Activated CD4-positive, alpha-beta memory T cell treated with anti-CD3 and anti-CD28 coated beads, Interleukin-2, amount 10 ng/mL, durations not matched to agents 7 days and 5 days (primary cell): ENCODE data around the gene STK17B. TPM values are rescaled to one million over a fixed set of nuclear protein-coding genes. Genes with fewer than 3 reads are reported as not detected.

Experiments
- CTCF ChIA-PET: fragments of 350-600 bp; sonication (Branson Sonifier 250); formaldehyde crosslinking; loops from one replicate; lab custom pipeline; 2021; ENCODE audit warnings: antibody characterized with exemption, inconsistent platforms; lab: Charles Lee
- POLR2A ChIA-PET: fragments of 350-600 bp; sonication (Branson Sonifier 250); formaldehyde crosslinking; loops from one replicate; lab custom pipeline; 2021; ENCODE audit warnings: antibody characterized with exemption; lab: Charles Lee
- DNase-seq: peaks from one replicate; pipeline ENCODE4 v3.0.0-alpha.2; 2020
- H3K27ac Mint-ChIP-seq: one replicate; pipeline ENCODE4 v1.8.0; 2021; ENCODE audit warnings: mild to moderate bottlenecking, mixed read lengths
- H3K27me3 Mint-ChIP-seq: one replicate; pipeline ENCODE4 v1.8.0; 2021; ENCODE audit warnings: mixed read lengths
- H3K36me3 Mint-ChIP-seq: one replicate; pipeline ENCODE4 v1.8.0; 2021; ENCODE audit warnings: low read depth, mixed read lengths
- H3K4me1 Mint-ChIP-seq: one replicate; pipeline ENCODE4 v1.8.0; 2021; ENCODE audit warnings: mixed read lengths
- H3K4me3 Mint-ChIP-seq: one replicate; pipeline ENCODE4 v1.8.0; 2021; ENCODE audit warnings: mild to moderate bottlenecking, mixed read lengths
- H3K9me3 Mint-ChIP-seq: one replicate; pipeline ENCODE4 v1.8.0; 2021; ENCODE audit warnings: mixed read lengths
- total RNA-seq, 2 experiments: library from RNA; stranded (reverse); gene quantifications; one replicate each; pipeline ENCODE4 v1.2.3, GENCODE V29; 2021

The STK17B gene
- total RNA-seq, 2 experiments from 2014 or later = 365 to 367 TPM

DNA sequence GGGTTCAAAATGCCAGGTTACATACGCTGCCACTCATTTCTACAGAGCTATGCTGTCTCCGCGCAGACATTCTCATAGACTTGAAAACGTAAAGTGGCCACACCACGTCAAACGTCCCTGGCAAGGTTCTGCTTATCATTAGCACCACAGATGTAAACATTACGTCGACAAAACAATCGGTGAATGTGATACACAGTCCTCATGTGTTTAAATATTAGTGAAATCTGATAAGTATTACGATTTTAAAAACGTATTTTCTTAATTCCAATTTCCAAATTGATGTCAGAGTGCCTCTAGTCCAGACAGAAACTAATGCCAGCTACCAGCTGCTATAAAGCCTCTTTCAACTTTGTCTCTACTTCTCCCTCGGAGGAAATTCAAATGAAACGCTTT, 1.2 kb downstream of the STK17B start:
- Mint-ChIP-seq H3K27me3 (no peaks in the 10 kb centered on the region), H3K4me3 (peak overlapping the region; percentile 94), H3K27ac (peak overlapping the region; percentile 97), H3K36me3 (peaks cover 75% of the 10 kb centered on the region), H3K9me3 (no peaks in the 10 kb centered on the region), H3K4me1 (peaks cover 39% of the 10 kb centered on the region)
- ChIA-PET POLR2A (interaction anchor here (0.8 to 11.0 kb wide), 28 partner anchors 8 to 637 kb away, joined by 3 to 383 read pairs (median 8); partner anchors contain the start of gene SLC39A10), CTCF (interaction anchor here (0.5 to 3.0 kb wide), 12 partner anchors 11 to 128 kb away, joined by 3 to 24 read pairs (median 4); no protein-coding TSS in a partner anchor)
- peak; percentile 78 for DNase-seq

DNA sequence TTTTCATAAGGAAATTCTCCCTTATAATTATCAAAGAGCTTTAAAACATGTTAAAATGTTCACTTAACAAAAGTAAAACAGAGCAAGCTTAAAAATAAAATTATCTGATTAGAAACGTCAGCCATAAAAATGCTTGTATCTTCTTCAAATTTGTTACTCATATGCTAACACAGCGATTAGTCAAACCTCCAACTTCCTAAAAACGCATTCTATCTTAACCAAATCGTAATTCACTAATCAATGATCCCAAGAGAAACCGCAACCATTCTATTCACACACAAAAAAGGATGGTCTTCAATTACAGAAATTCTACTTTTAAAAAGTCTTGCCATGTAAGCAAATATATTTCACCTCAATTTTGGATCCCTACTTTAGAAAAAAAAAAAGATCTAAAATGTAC, 1.9 kb downstream of the STK17B start:
- ChIA-PET CTCF (interaction anchor here (0.6 to 3.0 kb wide), 12 partner anchors 9 to 167 kb away, joined by 3 to 24 read pairs (median 5); partner anchors contain the start of gene DNAH7), POLR2A (interaction anchor here (0.6 to 11.0 kb wide), 24 partner anchors 7 to 637 kb away, joined by 3 to 383 read pairs (median 12); partner anchors contain the start of gene SLC39A10)
- Mint-ChIP-seq H3K27ac (peak overlapping the region; percentile 97), H3K4me3 (peak overlapping the region; percentile 94), H3K36me3 (peaks cover 79% of the 10 kb centered on the region), H3K4me1 (peaks cover 40% of the 10 kb centered on the region), H3K27me3 (no peaks in the 10 kb centered on the region), H3K9me3 (no peaks in the 10 kb centered on the region)
- no peak for DNase-seq

- POLR2A ChIA-PET = interaction anchor here (0.8 to 12.5 kb wide), 16 partner anchors 6 to 633 kb away, joined by 3 to 383 read pairs (median 18); partner anchors contain the start of gene STK17B
These were observed 3.2 kb downstream of the STK17B start for GRCh38 chr2:196168181-196168580.

DNA sequence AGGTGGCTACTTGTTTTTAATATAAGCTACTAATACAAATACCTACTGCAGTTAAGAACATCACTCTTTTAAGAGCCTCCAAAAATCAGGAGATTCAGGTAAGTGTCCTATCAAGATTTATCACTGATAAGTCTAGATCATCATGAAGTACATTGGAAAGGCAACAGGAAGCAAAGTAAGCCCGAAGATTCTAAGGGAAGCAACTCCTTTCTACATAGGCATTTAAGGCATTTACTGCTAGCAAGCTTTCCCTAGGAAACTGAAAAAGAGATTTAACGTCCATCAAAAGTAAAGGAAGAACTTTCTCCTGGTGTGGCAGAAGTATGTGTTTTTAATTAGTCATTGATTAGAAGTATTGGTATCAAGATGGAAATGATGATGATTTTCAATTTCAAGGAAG, 3.7 kb downstream of the STK17B start:
- Mint-ChIP-seq H3K36me3 (peaks cover 78% of the 10 kb centered on the region), H3K4me1 (peaks cover 29% of the 10 kb centered on the region), H3K27me3 (no peaks in the 10 kb centered on the region), H3K27ac (peak overlapping the region; percentile 97), H3K9me3 (no peaks in the 10 kb centered on the region), H3K4me3 (peak overlapping the region; percentile 94)
- DNase-seq = no peak
- CTCF ChIA-PET = interaction anchor here (1.0 to 7.0 kb wide), 7 partner anchors 10 to 169 kb away, joined by 3 to 55 read pairs (median 7); partner anchors contain the start of gene DNAH7
- POLR2A ChIA-PET = interaction anchor here (0.8 to 12.5 kb wide), 22 partner anchors 6 to 632 kb away, joined by 3 to 383 read pairs (median 10); partner anchors contain the start of gene STK17B

More at GRCh38 chr2:196168181-196168580, 3.2 kb downstream of the STK17B start:
- peak overlapping the region; percentile 94 for H3K4me3 Mint-ChIP-seq
- peak overlapping the region; percentile 97 for H3K27ac Mint-ChIP-seq
- DNase-seq = no peak
- CTCF ChIA-PET = interaction anchor here (1.0 to 7.0 kb wide), 5 partner anchors 9 to 169 kb away, joined by 3 to 55 read pairs (median 8); partner anchors contain the start of gene DNAH7
- no peaks in the 10 kb centered on the region for H3K9me3 Mint-ChIP-seq
- H3K36me3 Mint-ChIP-seq = peaks cover 78% of the 10 kb centered on the region
- H3K27me3 Mint-ChIP-seq = no peaks in the 10 kb centered on the region
- H3K4me1 Mint-ChIP-seq = peaks cover 31% of the 10 kb centered on the region

GRCh38 chr2:196166876-196167275, 4.5 kb downstream of the STK17B start:
- Mint-ChIP-seq H3K9me3 (no peaks in the 10 kb centered on the region), H3K4me1 (peaks cover 33% of the 10 kb centered on the region), H3K36me3 (peaks cover 85% of the 10 kb centered on the region), H3K27me3 (no peaks in the 10 kb centered on the region), H3K27ac (peak overlapping the region; percentile 97), H3K4me3 (peak overlapping the region; percentile 94)
- ChIA-PET POLR2A (interaction anchor here (0.7 to 12.5 kb wide), 28 partner anchors 7 to 632 kb away, joined by 3 to 383 read pairs (median 8); partner anchors contain the start of genes SLC39A10 and STK17B), CTCF (interaction anchor here (1.3 to 7.0 kb wide), 8 partner anchors 9 to 286 kb away, joined by 3 to 55 read pairs (median 6); partner anchors contain the start of gene DNAH7)
- no peak for DNase-seq

GRCh38 chr2:196165016-196165415, 6.4 kb downstream of the STK17B start:
- POLR2A ChIA-PET = interaction anchor here (0.7 to 12.5 kb wide), 15 partner anchors 9 to 507 kb away, joined by 3 to 383 read pairs (median 9); partner anchors contain the start of genes SLC39A10 and STK17B
- peak overlapping the region; percentile 80 for H3K27ac Mint-ChIP-seq
- H3K4me3 Mint-ChIP-seq = peak overlapping the region; percentile 94
- H3K4me1 Mint-ChIP-seq = peaks cover 44% of the 10 kb centered on the region
- DNase-seq = no peak
- no peaks in the 10 kb centered on the region for H3K27me3 Mint-ChIP-seq
- no peaks in the 10 kb centered on the region for H3K9me3 Mint-ChIP-seq
- CTCF ChIA-PET = interaction anchor here (0.9 to 7.0 kb wide), 5 partner anchors 9 to 111 kb away, joined by 3 to 55 read pairs (median 6); partner anchors contain the start of gene DNAH7
- peaks cover 87% of the 10 kb centered on the region for H3K36me3 Mint-ChIP-seq

- peaks cover 56% of the 10 kb centered on the region for H3K4me1 Mint-ChIP-seq
- peak overlapping the region; percentile 74 for H3K4me3 Mint-ChIP-seq
- no peaks in the 10 kb centered on the region for H3K9me3 Mint-ChIP-seq
- H3K27ac Mint-ChIP-seq = peak overlapping the region; percentile 80
- H3K36me3 Mint-ChIP-seq = peaks cover 83% of the 10 kb centered on the region
- no peak for DNase-seq
- no peaks in the 10 kb centered on the region for H3K27me3 Mint-ChIP-seq
- ChIA-PET POLR2A (interaction anchor here (0.8 to 12.5 kb wide), 23 partner anchors 11 to 604 kb away, joined by 3 to 383 read pairs (median 6); partner anchors contain the start of gene STK17B), CTCF (interaction anchor here (0.6 to 7.0 kb wide), 12 partner anchors 10 to 174 kb away, joined by 3 to 55 read pairs (median 4); partner anchors contain the start of gene DNAH7)
These were observed 8.1 kb downstream of the STK17B start for GRCh38 chr2:196163285-196163684.

DNA sequence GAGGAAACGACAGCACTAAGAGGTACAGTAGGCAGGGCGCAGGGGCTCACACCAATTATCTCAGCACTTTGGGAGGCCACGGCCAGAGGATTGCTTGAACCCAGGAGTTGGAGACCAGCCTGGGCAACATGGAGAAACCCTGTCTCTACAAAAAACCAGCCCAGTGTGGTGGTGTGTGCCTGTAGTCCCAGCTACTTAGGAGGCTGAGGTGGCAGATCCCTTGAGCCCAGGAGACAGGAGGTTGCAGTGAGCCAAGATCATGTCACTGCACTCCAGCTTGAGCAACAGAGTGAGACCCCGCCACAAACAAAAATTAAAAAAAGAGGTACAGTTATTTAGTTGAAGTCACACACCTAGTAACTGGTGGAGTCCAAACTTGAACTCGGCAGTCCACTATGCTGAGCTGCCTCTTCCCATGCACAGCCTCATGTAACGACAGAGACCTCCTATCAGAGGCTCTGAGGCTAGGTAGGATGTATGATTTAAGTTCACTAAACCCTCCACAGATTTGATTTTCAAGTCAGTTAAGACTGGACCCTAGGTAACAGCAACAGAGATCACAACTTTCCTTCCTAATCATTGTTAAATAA, 8.7 kb downstream of the STK17B start:
- POLR2A ChIA-PET = interaction anchor here (0.8 to 12.5 kb wide), 24 partner anchors 11 to 603 kb away, joined by 3 to 383 read pairs (median 6); partner anchors contain the start of gene STK17B
- Mint-ChIP-seq H3K27me3 (no peaks in the 10 kb centered on the region), H3K36me3 (peaks cover 82% of the 10 kb centered on the region), H3K9me3 (no peaks in the 10 kb centered on the region), H3K4me1 (peaks cover 60% of the 10 kb centered on the region), H3K4me3 (peak overlapping the region; percentile 74), H3K27ac (peak overlapping the region; percentile 80)
- no peak for DNase-seq
- CTCF ChIA-PET = interaction anchor here (0.5 to 7.0 kb wide), 11 partner anchors 9 to 1115 kb away, joined by 3 to 55 read pairs (median 4); no protein-coding TSS in a partner anchor

DNA sequence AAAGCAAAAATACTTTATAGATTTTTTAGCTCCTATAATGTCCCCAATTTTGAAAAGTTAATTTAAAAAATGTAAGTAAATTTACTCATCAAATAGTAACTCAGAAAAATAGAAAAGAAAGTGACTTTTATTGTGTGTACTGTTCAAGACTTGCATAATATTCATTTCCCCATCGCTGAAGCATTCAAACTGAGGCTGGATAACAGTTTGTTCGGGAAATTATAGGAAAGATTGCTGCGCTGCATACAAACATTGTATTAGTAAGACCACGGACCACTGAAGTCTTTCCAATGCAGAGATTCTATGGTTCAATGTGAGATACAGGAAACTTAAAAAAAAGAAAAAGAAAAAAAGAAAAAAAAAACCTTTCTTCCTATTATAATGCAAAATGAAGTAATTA, 10.4 kb downstream of the STK17B start:
- ChIA-PET CTCF (interaction anchor here (1.9 to 4.7 kb wide), 2 partner anchors 21 to 116 kb away, joined by 4 to 19 read pairs; no protein-coding TSS in a partner anchor), POLR2A (interaction anchor here (1.0 to 12.5 kb wide), 11 partner anchors 9 to 618 kb away, joined by 3 to 383 read pairs (median 33); partner anchors contain the start of gene STK17B)
- Mint-ChIP-seq H3K36me3 (peaks cover 85% of the 10 kb centered on the region), H3K4me1 (peaks cover 71% of the 10 kb centered on the region), H3K27ac (peak overlapping the region; percentile 80), H3K4me3 (peak overlapping the region; percentile 74), H3K27me3 (no peaks in the 10 kb centered on the region), H3K9me3 (no peaks in the 10 kb centered on the region)
- no peak for DNase-seq

GRCh38 chr2:196160101-196160500, 11.3 kb downstream of the STK17B start:
- peaks cover 71% of the 10 kb centered on the region for H3K4me1 Mint-ChIP-seq
- peaks cover 84% of the 10 kb centered on the region for H3K36me3 Mint-ChIP-seq
- DNase-seq = peak; percentile 74
- ChIA-PET POLR2A (interaction anchor here (0.6 to 12.5 kb wide), 17 partner anchors 7 to 617 kb away, joined by 3 to 383 read pairs (median 6); partner anchors contain the start of gene STK17B), CTCF (interaction anchor here (1.2 to 4.7 kb wide), 5 partner anchors 10 to 177 kb away, joined by 3 to 19 read pairs (median 6); partner anchors contain the start of gene STK17B)
- no peaks in the 10 kb centered on the region for H3K9me3 Mint-ChIP-seq
- H3K27ac Mint-ChIP-seq = peak overlapping the region; percentile 80
- peak overlapping the region; percentile 74 for H3K4me3 Mint-ChIP-seq
- no peaks in the 10 kb centered on the region for H3K27me3 Mint-ChIP-seq

GRCh38 chr2:196159221-196159892, 12.0 kb downstream of the STK17B start:
- ChIA-PET CTCF (interaction anchor here (0.7 to 4.7 kb wide), 6 partner anchors 10 to 178 kb away, joined by 3 to 19 read pairs (median 5); partner anchors contain the start of genes DNAH7 and STK17B), POLR2A (interaction anchor here (0.9 to 12.5 kb wide), 18 partner anchors 7 to 617 kb away, joined by 3 to 383 read pairs (median 6); partner anchors contain the start of gene STK17B)
- Mint-ChIP-seq H3K9me3 (no peaks in the 10 kb centered on the region), H3K36me3 (peaks cover 84% of the 10 kb centered on the region), H3K27ac (peak overlapping the region; percentile 90), H3K4me1 (peaks cover 71% of the 10 kb centered on the region), H3K4me3 (peak overlapping the region; percentile 75), H3K27me3 (no peaks in the 10 kb centered on the region)
- peak; percentile 66 for DNase-seq
